Suprapubic skin (tissue), 4 donors: Measurements from ENCODE around the gene TBC1D4.

ENCODE experiments used
- EP300 ChIP-seq: sonication (generic); formaldehyde crosslinking; IDR thresholded peaks from one replicate; pipeline ENCODE4 v1.6.1; 2017; ENCODE audit warnings: antibody characterized with exemption
- POLR2A ChIP-seq, 2 donors: fragments of 450-650 bp; IDR thresholded peaks; one replicate each; pipeline ENCODE4 v1.6.1; 2017; ENCODE audit warnings: antibody characterized with exemption in 2 of 2, mild to moderate bottlenecking in 2 of 2, moderate library complexity in 2 of 2
- POLR2AphosphoS5 ChIP-seq, 3 donors: sonication (generic); formaldehyde crosslinking; IDR thresholded peaks; one replicate each; pipeline ENCODE4 v1.6.1; 2017; ENCODE audit warnings: antibody characterized with exemption in 3 of 3
- TF ChIP-seq, protein P1 (sequence below), 2 donors: fragments of 200-600 bp in 1 of 2; fragments of 450-650 bp in 1 of 2; sonication (generic) in 1 of 2; IDR thresholded peaks; one replicate each; pipeline ENCODE4 v1.5.1; 2016 to 2019; ENCODE audit warnings: antibody characterized with exemption in 2 of 2, mild to moderate bottlenecking in 1 of 2, moderate library complexity in 1 of 2

DNA sequence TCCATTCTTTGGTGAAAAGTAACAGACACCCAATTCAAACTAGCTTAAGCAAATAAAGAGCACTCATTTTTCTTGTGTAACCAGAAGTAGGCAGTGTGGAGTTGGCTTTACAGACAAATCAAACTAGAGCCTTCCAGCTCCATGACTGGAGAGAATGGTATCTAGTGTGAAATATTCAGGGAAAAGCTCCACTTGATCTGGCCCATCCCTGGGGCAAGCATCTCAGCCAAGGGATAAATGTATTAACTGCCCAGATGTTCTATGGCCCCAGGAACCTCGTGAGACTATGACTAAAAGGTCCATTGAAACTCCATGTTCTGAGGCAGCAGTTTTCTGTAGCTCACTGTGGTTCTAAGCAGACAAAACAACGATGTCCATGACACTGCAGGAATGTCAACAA is 49.9 kb downstream of the TBC1D4 start:
- TF ChIP-seq, protein P1, sequence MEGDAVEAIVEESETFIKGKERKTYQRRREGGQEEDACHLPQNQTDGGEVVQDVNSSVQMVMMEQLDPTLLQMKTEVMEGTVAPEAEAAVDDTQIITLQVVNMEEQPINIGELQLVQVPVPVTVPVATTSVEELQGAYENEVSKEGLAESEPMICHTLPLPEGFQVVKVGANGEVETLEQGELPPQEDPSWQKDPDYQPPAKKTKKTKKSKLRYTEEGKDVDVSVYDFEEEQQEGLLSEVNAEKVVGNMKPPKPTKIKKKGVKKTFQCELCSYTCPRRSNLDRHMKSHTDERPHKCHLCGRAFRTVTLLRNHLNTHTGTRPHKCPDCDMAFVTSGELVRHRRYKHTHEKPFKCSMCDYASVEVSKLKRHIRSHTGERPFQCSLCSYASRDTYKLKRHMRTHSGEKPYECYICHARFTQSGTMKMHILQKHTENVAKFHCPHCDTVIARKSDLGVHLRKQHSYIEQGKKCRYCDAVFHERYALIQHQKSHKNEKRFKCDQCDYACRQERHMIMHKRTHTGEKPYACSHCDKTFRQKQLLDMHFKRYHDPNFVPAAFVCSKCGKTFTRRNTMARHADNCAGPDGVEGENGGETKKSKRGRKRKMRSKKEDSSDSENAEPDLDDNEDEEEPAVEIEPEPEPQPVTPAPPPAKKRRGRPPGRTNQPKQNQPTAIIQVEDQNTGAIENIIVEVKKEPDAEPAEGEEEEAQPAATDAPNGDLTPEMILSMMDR (IDR thresholded peaks at IDR 0.05), result no peak
- no peak for TF ChIP-seq POLR2A (IDR thresholded peaks at IDR 0.05)
- TF ChIP-seq POLR2AphosphoS5 (IDR thresholded peaks at IDR 0.05), result no peak
- TF ChIP-seq EP300, result no peak
